BLaER1 treated with 17β-estradiol and CSF1 and Interleukin-3, amounts not matched to agents 10 nM and 100 nM (cell line): ENCODE results near the gene KIAA1755.

Experiments
- H3K27ac ChIP-seq, 11 experiments: shearing (Covaris generic); formaldehyde crosslinking; 2 replicates each; pipeline ENCODE4 v1.8.1; 2022
- H3K27me3 ChIP-seq, 11 experiments: shearing (Covaris generic); formaldehyde crosslinking; 2 replicates each; pipeline ENCODE4 v1.8.1; 2022
- H3K36me3 ChIP-seq, 11 experiments: shearing (Covaris generic); formaldehyde crosslinking; 2 replicates each; pipeline ENCODE4 v1.8.1; 2022
- H3K4me1 ChIP-seq, 10 experiments: shearing (Covaris generic); formaldehyde crosslinking; 2 replicates each; pipeline ENCODE4 v1.8.1; 2022
- H3K4me2 ChIP-seq, 11 experiments: shearing (Covaris generic); formaldehyde crosslinking; 2 replicates each; pipeline ENCODE4 v1.8.1; 2022
- H3K4me3 ChIP-seq, 10 experiments: shearing (Covaris generic); formaldehyde crosslinking; 2 replicates each; pipeline ENCODE4 v1.8.1; 2022
- H3K9ac ChIP-seq, 11 experiments: shearing (Covaris generic); formaldehyde crosslinking; 2 replicates each; pipeline ENCODE4 v1.8.1; 2022
- H3K9me3 ChIP-seq, 11 experiments: shearing (Covaris generic); formaldehyde crosslinking; replicated peaks in 1 of 11; 2 replicates each; pipeline ENCODE4 v1.8.1; 2022
- H4K20me1 ChIP-seq, 11 experiments: shearing (Covaris generic); formaldehyde crosslinking; 2 replicates each; pipeline ENCODE4 v1.8.1; 2022
- Cebpa-rat ChIP-seq, 11 experiments: shearing (Covaris generic); IDR thresholded peaks; 2 replicates each; pipeline ENCODE4 v1.8.1; 2022

The KIAA1755 gene

GRCh38 chr20:38223743-38224100 is 36.8 kb downstream of the KIAA1755 start:
- peak overlapping the region in 8 of 11 experiments; percentile 61 to 82 (median 71); a peak in 11 of 22 replicates for H3K4me2 ChIP-seq
- H3K27me3 ChIP-seq, result no peaks in the 10 kb centered on the region
- peak overlapping the region in 3 of 11 experiments; percentile 0 to 53 (median 39); a peak in 7 of 22 replicates for H3K27ac ChIP-seq
- no peaks in the 10 kb centered on the region for H3K36me3 ChIP-seq
- H4K20me1 ChIP-seq, result no peaks in the 10 kb centered on the region
- H3K4me3 ChIP-seq, result no peak overlapping the region
- H3K4me1 ChIP-seq, result peaks cover 6 to 38% (median 27%) of the 10 kb centered on the region in 10 experiments; a peak in 19 of 20 replicates
- TF ChIP-seq Cebpa-rat (IDR thresholded peaks at IDR 0.05), result no peak
- no peak overlapping the region for H3K9ac ChIP-seq
- H3K9me3 ChIP-seq, result 0 out of 22 replicates have a peak, but pooled peaks cover 0 to 8% (median 0%) of the 10 kb centered on the region in 11 experiments

GRCh38 chr20:38222923-38223742 is 37.4 kb downstream of the KIAA1755 start:
- H3K4me3 ChIP-seq, result no peak overlapping the region
- no peak for TF ChIP-seq Cebpa-rat (IDR thresholded peaks at IDR 0.05)
- peak overlapping the region in 7 of 11 experiments; percentile 65 to 82 (median 72); a peak in 9 of 22 replicates for H3K4me2 ChIP-seq
- H4K20me1 ChIP-seq, result no peaks in the 10 kb centered on the region
- no peaks in the 10 kb centered on the region for H3K36me3 ChIP-seq
- no peak overlapping the region for H3K9ac ChIP-seq
- no peaks in the 10 kb centered on the region for H3K27me3 ChIP-seq
- no peak overlapping the region for H3K27ac ChIP-seq
- peaks cover 6 to 38% (median 27%) of the 10 kb centered on the region in 10 experiments; a peak in 19 of 20 replicates for H3K4me1 ChIP-seq
- 0 out of 22 replicates have a peak, but pooled peaks cover 0 to 2% (median 0%) of the 10 kb centered on the region in 11 experiments for H3K9me3 ChIP-seq

- Histone ChIP-seq H3K4me1 (peaks cover 7 to 41% (median 27%) of the 10 kb centered on the region in 10 experiments), H3K27me3 (no peaks in the 10 kb centered on the region), H3K27ac (no peak overlapping the region), H3K9me3 (no peaks in the 10 kb centered on the region), H3K9ac (no peak overlapping the region; a peak in 1 of 22 replicates), H3K36me3 (no peaks in the 10 kb centered on the region), H4K20me1 (no peaks in the 10 kb centered on the region), H3K4me3 (no peak overlapping the region), H3K4me2 (no peak overlapping the region)
- no peak for TF ChIP-seq Cebpa-rat (IDR thresholded peaks at IDR 0.05)
Measured at GRCh38 chr20:38222231-38222922, 38.2 kb downstream of the KIAA1755 start.

DNA sequence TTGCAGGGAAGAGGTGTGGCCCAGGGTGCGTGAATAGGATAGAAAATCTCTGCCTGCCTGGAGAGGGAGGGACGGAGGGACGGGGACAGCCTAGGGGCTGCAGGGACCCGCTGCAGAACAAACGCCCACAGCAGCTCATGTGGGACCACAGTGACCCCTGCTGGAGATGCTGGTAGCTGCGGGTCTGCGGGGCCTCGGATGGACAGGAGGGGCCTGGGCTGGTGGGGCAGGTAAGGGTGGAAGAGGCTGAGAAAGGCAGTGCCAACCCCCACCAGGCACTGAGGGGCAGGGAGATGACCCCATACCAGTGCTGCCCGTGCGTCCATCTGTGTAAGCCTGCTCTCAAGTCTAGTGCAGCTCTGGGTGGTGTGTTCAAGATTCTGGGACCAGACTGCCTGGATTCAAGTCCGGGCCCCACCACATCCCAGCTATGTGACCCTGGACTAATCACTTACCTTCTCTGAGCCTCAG is 39.4 kb downstream of the KIAA1755 start:
- no peak for TF ChIP-seq Cebpa-rat (IDR thresholded peaks at IDR 0.05)
- Histone ChIP-seq H3K9ac (no peak overlapping the region), H3K4me3 (no peak overlapping the region), H3K4me2 (peak overlapping the region in 6 of 11 experiments; percentile 11 to 65 (median 50); a peak in 13 of 22 replicates), H3K9me3 (no peaks in the 10 kb centered on the region), H3K4me1 (peaks cover 9 to 41% (median 27%) of the 10 kb centered on the region in 10 experiments), H3K27me3 (no peaks in the 10 kb centered on the region), H3K27ac (no peak overlapping the region), H3K36me3 (no peaks in the 10 kb centered on the region), H4K20me1 (no peaks in the 10 kb centered on the region)

- TF ChIP-seq Cebpa-rat (IDR thresholded peaks at IDR 0.05), result no peak
- no peak overlapping the region for H3K9ac ChIP-seq
Measured at GRCh38 chr20:38220587-38221118, 39.9 kb downstream of the KIAA1755 start.

GRCh38 chr20:38219006-38219950 is 41.3 kb downstream of the KIAA1755 start:
- H3K36me3 ChIP-seq, result no peaks in the 10 kb centered on the region

More at GRCh38 chr20:38220587-38221118, 39.9 kb downstream of the KIAA1755 start:
- Histone ChIP-seq H3K27me3 (no peaks in the 10 kb centered on the region), H3K4me2 (peak overlapping the region in 6 of 11 experiments; percentile 11 to 65 (median 50); a peak in 13 of 22 replicates), H3K9me3 (no peaks in the 10 kb centered on the region), H3K4me3 (no peak overlapping the region), H4K20me1 (no peaks in the 10 kb centered on the region), H3K4me1 (peaks cover 9 to 40% (median 24%) of the 10 kb centered on the region in 10 experiments), H3K36me3 (no peaks in the 10 kb centered on the region), H3K27ac (no peak overlapping the region)

DNA sequence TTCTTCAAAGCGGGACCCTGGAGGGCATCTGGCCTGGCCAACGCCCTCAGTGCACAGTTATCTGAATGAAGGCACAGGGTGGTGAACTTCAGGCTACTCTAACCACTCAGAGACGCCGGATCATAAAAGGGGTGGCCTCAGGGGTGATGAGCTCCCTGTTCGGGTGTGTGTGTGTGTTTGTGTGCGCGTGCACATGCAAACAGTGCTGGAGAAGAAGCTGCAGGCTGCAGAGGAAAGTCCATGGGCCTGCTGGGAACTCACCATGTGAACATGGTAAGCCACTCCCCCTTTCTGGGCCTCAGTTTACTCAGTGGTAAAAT is 42.0 kb downstream of the KIAA1755 start:
- no peak overlapping the region for H3K4me2 ChIP-seq

More at GRCh38 chr20:38219006-38219950, 41.3 kb downstream of the KIAA1755 start:
- H3K4me2 ChIP-seq, result no peak overlapping the region
- H4K20me1 ChIP-seq, result no peaks in the 10 kb centered on the region
- no peak for TF ChIP-seq Cebpa-rat (IDR thresholded peaks at IDR 0.05)
- no peaks in the 10 kb centered on the region for H3K9me3 ChIP-seq
- H3K27me3 ChIP-seq, result no peaks in the 10 kb centered on the region
- no peak overlapping the region for H3K4me3 ChIP-seq
- H3K27ac ChIP-seq, result no peak overlapping the region
- H3K4me1 ChIP-seq, result peaks cover 4 to 26% (median 10%) of the 10 kb centered on the region in 10 experiments
- no peak overlapping the region for H3K9ac ChIP-seq

GRCh38 chr20:38217791-38218565 is 42.6 kb downstream of the KIAA1755 start:
- Histone ChIP-seq H3K9me3 (no peaks in the 10 kb centered on the region), H4K20me1 (no peaks in the 10 kb centered on the region), H3K4me1 (peaks cover 0 to 16% (median 2%) of the 10 kb centered on the region in 10 experiments; a peak in 4 of 20 replicates), H3K4me2 (no peak overlapping the region), H3K9ac (no peak overlapping the region), H3K27ac (no peak overlapping the region), H3K4me3 (no peak overlapping the region), H3K27me3 (no peaks in the 10 kb centered on the region), H3K36me3 (no peaks in the 10 kb centered on the region)
- no peak for TF ChIP-seq Cebpa-rat (IDR thresholded peaks at IDR 0.05)

More for the DNA sequence above, 42.0 kb downstream of the KIAA1755 start:
- H3K4me3 ChIP-seq, result no peak overlapping the region
- H3K27me3 ChIP-seq, result no peaks in the 10 kb centered on the region
- peaks cover 0 to 19% (median 4%) of the 10 kb centered on the region in 10 experiments; a peak in 13 of 20 replicates for H3K4me1 ChIP-seq
- no peaks in the 10 kb centered on the region for H3K36me3 ChIP-seq
- no peak overlapping the region for H3K9ac ChIP-seq
- H4K20me1 ChIP-seq, result no peaks in the 10 kb centered on the region
- H3K9me3 ChIP-seq, result no peaks in the 10 kb centered on the region
- no peak for TF ChIP-seq Cebpa-rat (IDR thresholded peaks at IDR 0.05)
- H3K27ac ChIP-seq, result no peak overlapping the region
